Stimulated activated CD8-positive, alpha-beta memory T cell treated with anti-CD3 and anti-CD28 coated beads, Interleukin-15, amount 100 ng/mL, for 1 hour (primary cell): ENCODE measurements around the gene TBX5.

ENCODE experiments used
- DNase-seq: peaks from one replicate; pipeline ENCODE4 v3.0.0-alpha.2; 2020; ENCODE audit warnings: low read depth

Gene TBX5

DNA sequence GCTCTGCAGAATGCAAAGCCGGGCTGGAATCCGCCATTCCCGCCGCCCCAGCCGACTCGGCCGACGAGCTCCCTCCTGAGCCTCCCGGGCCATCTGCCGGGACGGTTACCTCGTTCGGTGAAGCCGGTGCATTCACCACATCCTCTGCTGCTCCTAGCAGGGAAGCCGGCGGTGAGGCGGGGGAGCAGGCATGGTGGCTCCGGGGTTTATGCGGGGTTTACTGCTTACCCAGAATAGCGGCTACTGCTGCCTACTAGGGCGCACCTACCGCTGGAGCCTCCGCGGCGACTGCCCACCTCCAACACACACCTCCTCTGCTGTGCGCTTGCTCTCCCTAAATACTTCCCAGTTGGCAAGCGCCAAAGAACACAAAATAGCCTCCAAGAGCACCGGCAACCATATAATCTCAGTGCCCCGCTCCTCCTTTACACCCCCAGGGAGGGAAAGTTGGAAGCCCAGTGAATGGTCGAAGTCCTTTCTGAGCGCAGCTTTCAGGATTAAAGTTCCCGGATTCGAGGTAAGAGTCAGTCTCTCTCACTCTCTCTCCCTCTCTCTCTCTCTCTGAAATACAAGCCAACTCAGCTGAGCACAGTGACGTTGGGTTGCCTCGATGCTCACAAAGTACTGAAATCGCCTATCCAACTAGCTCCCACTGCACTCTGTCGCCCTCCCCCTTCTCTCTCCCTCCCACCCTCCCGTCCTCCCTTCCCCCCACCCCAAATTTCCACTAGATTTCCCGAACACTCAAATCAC lies at the start of gene TBX5:
TBX5 (minus strand) TSS at position 626 of the 753 bp plus-strand sequence. CDS start 2,246 bp downstream, outside the sequence.
- no peak for DNase-seq

- DNase-seq, result no peak
Measured at GRCh38 chr12:114451657-114452056, 45.7 kb upstream of the TBX5 start.

DNA sequence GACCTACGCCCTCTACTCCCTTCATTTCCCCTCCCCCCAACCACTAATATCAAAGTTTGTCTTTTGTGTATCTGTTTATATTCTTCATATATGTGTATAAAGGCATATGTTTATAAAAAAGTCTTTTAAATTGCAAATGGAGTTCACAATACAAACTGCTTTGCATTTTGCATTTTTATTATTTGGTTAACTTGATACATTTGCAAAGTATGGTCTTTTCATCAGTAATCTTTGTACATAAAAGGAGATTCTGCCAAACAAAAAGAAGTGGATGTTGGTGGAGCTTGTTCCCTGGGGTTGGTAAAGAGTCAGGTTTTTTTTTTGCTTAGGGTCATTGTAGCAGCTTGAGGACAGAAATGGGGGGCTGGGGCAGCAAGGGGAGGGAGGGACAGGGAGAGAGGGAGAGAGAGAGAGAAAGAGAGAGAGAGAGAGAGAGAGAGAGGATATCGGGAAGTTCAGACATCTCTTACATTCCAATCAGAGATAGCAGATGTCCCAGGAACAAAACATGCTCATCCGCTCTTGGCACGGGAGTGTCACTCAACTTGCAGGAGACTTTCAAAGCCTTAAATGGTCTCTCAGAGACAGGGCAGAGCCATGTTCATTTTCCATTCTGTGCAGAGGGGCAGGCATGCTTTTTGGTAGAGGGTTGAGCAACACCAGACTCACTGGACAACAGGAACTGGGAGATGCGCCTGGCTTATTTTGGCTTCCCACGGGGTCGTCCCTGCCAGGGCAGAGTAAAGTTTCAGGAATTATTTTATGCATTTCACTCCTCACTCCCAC lies 44.8 kb upstream of the TBX5 start:
- DNase-seq, result no peak

DNA sequence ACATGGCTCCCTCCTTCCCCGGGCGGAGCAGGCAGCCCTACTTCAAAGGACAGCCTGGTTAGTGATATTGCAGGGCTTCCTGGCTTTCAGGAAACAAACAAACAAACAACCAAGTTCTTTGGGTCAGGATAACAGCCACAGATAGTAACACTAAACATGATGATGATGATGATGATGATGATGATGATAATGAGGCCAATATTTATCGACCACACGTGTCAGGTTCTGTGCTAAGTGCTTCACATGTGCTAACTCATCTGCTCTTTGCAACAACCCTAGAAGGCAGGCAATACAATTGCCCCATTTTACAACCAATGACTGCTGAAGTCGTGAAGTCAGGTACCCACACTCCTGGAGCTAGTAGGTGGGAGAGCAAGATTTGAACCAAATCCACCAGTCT lies 44.1 kb upstream of the TBX5 start:
- no peak for DNase-seq

DNA sequence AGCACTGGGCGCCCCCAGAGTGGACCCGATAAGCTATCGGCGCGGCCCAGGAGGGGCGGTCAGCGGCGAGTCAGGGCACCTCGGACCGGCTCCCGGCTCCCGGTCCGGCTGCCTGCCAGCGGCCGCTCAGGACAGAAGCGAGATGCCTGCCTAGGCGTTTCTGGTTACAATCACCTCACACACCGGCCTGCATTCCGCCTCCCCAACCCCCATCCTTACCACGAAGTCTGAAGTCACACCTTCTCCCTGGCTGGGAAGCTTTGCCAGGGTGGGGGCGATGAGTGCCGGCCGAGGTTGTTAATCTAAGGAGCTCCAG lies 42.6 kb upstream of the TBX5 start:
- no peak for DNase-seq

DNA sequence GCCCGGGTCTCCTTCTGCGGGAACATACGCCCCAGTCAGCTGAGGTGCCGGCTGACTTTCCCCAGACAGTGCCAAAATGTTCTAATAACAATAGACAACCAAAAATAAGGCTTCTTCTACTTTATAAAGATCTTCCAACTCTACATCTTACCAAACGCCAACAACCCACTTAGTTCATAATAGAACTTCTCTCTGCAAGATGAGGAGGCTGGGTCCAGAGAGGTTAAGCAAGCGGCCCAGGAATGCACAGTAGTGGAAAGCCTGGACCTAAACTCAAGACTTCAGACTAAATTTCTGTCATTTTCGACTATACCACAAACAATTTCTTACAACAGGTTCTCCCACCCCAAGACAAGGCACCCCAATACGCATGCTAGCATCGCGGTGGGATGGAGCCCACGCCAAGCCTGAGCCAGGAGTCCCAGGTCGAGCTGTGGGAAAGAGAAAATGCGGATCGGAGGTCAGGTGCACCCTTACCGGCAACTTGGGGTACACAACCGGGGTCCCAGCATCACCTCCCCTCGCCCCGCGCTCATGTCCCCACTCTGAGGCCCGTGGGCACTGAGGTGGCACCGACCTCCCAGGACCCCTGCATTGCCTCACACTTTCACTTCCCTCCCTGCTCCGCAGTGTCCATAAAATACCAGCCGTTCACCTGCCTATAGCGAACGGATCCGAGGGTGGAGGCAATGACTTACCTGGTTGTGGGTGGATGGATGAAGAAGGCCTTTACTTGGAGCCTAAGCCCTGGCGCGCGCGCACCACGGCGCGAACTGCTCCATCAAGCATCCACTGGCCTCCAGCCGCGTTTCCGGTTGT lies 42.1 kb upstream of the TBX5 start:
- DNase-seq, result no peak

DNA sequence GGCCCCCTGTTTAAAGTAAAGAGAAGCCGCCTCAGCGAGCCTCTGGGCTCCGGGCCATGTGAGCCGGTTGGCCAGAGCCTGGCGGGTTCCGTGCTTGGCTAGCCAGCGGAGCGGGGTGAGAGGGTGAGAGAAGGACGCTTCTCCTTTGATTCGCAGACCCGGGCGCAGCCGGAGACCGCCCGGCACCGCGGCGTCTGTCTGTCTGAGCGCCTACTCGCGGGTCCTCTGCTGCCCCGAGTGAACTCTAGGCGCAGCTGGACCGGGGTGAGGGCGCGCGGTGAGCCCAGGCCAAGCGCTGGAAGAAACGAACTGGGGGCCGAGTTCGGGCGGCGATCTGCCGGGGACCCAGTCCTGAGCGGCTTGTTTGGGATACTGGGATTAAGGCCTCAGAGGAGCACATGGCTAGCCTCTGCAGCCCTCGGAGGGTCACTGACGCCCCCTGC lies 41.4 kb upstream of the TBX5 start:
- no peak for DNase-seq

DNA sequence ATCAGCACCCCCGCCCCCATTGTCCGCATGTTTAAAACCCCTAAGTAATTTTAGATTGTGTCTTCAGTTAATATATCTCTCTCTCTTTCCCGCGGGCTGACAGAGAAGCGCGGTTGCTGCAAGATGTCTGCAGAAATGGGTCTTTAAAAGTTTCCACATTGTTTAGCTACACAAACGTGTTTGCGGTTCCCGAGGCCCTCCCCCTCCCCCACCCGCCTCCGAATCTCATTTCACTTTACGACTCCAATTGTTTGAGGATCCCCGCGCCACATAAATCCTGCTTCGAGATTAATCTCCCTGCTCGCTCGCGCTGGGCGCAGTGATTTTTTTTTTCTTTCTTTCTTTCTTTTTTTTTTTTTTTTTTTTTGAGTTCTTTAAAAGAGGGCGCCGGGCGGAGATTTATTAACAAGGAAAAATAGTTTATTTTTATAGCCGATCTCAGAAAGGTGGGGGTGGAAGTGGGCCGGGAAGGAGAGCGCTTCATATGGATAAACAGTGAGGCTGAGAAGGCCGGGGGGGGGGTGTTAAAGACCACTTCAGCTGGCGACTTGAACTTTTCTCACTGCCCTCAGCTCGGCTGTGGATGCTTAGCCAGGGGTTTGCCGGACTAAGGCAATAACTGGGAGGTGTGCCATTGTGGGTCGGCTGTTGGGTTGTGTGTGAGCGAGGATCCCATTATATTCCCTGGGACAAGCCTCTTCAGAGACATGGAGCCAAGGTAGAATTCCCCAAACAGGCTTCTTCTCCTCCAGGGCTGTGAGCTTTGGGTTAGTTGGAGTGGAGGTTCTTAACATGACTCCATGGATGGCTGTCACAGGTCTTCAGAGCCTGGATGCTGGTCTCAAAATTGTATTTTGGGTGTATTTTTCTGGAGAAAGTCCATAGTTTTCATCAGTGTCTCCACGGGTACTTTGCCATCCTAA lies 39.7 kb upstream of the TBX5 start:
- DNase-seq, result no peak

DNA sequence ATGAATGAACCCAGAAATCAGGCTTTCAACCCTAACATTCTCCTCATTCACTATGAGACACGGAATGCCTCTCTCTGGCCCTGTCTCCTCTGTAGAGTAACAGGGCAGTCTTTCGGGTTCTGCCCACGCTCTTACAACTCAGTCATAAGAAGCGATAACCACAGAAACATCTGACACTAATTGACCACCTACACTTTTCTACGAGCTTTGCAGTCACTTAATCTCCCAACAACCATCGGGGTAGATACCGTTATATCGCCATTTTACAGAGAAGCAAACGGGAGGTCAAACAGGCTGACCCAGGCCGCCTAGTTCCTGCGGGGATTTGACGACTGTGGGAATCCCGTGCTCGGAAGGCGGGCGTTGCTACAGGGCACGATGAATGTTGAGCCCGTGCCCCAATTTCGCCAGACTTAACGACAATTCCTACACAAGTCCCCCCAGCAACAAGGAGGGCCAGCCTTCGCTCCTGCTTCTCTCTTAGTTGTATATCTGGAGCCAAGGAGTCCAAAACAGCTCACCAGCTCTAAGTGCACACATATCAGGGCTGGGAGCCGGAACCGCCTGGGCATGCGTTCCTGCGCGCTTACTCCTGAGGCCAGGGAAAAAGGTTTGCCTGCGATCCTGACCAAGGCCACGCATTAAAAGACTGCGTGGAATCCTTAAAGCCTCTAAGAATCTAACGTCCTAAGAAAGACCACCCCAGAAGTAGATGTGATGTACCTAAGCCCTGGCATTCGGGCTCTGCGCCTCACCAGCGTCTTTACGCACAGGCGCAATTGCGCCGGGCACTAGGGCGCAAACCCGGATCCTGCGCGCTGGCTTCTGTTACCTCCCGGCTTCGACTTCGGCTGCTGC lies 38.7 kb upstream of the TBX5 start:
- no peak for DNase-seq

GRCh38 chr12:114443607-114444421 lies 37.9 kb upstream of the TBX5 start:
- DNase-seq, result no peak

- DNase-seq, result no peak
Measured at GRCh38 chr12:114442578-114442977, 36.6 kb upstream of the TBX5 start.

GRCh38 chr12:114441545-114441944 lies 35.6 kb upstream of the TBX5 start:
- DNase-seq, result no peak

DNA sequence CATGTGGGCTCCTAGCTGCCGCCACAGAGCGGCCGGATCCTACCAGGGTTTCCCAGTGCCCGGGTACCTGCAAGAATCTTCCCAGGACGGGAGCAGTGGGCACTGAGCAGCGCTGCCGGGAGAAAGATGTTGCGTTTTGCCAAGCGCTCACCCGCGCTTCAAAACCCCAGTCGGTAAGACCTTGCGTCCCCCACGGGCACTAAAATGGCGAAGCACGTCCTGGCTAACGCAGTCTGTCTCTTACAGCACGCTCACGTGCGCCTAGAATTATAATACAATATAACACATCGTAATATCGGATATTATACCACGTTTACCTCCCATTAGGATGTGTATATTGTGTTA lies 35.1 kb upstream of the TBX5 start:
- DNase-seq, result no peak

DNA sequence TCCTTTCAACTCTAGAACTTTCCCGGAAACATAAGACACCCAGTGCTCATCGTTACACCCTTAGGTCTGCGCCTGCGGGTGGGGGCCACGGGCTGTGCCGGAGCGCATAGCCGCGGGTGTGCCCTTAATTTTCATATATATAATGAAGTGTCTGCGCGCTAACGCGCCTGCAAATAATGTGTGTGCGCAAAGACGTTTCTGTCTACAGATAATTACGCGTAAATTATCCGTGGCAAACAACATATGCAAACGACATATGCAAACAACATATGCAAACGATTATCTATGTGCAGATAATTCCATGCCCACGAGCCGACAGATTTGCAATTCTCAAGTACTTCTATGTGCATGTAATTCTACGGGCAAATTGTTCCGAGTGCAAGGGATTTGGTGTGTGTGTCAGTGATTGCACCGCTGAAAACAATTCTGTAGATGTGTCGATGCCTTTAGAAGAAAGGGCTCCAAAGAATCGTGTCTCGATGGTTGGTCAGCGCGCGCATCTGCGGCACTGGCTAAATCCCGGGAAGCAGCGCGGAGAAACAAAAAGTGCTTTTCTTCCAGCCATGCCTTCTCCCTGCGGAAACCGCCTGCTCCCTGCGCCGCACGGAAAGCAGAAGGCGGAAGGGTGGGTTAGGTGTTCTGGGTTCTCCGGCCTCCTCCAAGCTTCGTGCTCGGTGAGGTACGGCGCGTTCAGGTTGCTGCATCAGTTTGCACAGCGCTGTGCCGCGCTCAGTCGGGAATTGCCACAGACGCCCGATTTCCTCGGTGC lies 34.5 kb upstream of the TBX5 start:
- no peak for DNase-seq

GRCh38 chr12:114439817-114440216 lies 33.9 kb upstream of the TBX5 start:
- DNase-seq, result no peak

DNA sequence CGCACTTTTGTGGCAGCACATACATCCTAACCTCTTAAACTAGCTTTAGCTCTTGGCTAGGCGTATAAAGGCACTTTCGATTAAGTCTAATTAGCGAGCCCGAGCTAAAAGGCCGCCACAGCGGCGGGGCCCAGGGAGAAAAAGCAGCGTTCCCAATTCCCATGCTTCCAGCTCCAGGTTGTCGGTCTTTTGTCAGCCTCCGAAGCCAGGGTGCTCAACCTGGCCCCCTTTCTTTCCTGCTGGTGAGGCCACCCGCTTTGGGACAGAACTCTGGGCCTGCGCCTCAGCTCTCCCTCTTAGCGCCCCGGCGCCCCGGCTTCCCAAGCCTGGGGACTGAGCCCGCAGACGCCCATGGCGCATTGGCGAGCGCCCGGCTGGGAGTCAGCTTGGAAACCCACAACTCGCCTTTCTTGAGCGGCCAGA lies 33.3 kb upstream of the TBX5 start:
- no peak for DNase-seq

GRCh38 chr12:114438635-114439256 lies 32.8 kb upstream of the TBX5 start:
- DNase-seq, result no peak

- no peak for DNase-seq
Measured at GRCh38 chr12:114434341-114434740, 28.4 kb upstream of the TBX5 start.

GRCh38 chr12:114431902-114432301 lies 26.0 kb upstream of the TBX5 start:
- no peak for DNase-seq
